ENCODE results near the gene C12orf60. TPM values are rescaled to one million over a fixed set of nuclear protein-coding genes. Genes with fewer than 3 reads are reported as not detected.

Gene C12orf60
- total RNA-seq, 1 experiment from 2014 or later = 1.9 TPM

GRCh38 chr12:14858513-14858912 lies 55.0 kb downstream of the C12orf60 start:
- H3K27ac ChIP-seq (ENCODE audit: insufficient read length, low read depth, low read length) = no peak overlapping the region
- no peak overlapping the region for H3K56ac ChIP-seq (ENCODE audit: insufficient read length, low read depth, low read length)
- peaks cover 9% of the 10 kb centered on the region in 2 experiments for H3K4me1 Mint-ChIP-seq
- no peak overlapping the region for H3K27ac Mint-ChIP-seq
- no peaks in the 10 kb centered on the region; the same call in 1 of the 2 replicates for H3K27me3 Mint-ChIP-seq (ENCODE audit: low read depth)
- no peak overlapping the region for H2BK120ac ChIP-seq (ENCODE audit: low read depth, low read length, poor library complexity, severe bottlenecking)
- H3K9me3 Mint-ChIP-seq = peaks cover 28 to 41% of the 10 kb centered on the region in 2 experiments
- peaks cover 4 to 15% (median 10%) of the 10 kb centered on the region in 3 experiments; a peak in 6 of 7 replicates for H3K36me3 Mint-ChIP-seq (ENCODE audit: insufficient read depth in 1 of 3, low read depth in 3 of 3)
- H3K27me3 ChIP-seq (ENCODE audit: insufficient read depth, low read length) = no peaks in the 10 kb centered on the region
- no peak for DNase-seq
- H3K9me3 ChIP-seq (ENCODE audit: control insufficient read depth, low read depth, low read length) = no peaks in the 10 kb centered on the region
- no peak overlapping the region for H3T11ph ChIP-seq (ENCODE audit: low read length)
- H3K79me1 ChIP-seq (ENCODE audit: insufficient read depth, low read depth, low read length, poor library complexity, severe bottlenecking) = no peaks in the 10 kb centered on the region
- H3K4me2 ChIP-seq (ENCODE audit: insufficient read depth, insufficient read length, low read length) = no peak overlapping the region
- no peak overlapping the region for H3K18ac ChIP-seq (ENCODE audit: insufficient read length, low read depth, low read length)
- no peak overlapping the region for H4K91ac ChIP-seq (ENCODE audit: insufficient read length, low read depth, low read length)
- no peak overlapping the region for H2BK12ac ChIP-seq (ENCODE audit: insufficient read length, low read depth, low read length)
- H3K4me3 Mint-ChIP-seq = no peak overlapping the region
- TF ChIP-seq, protein P1, sequence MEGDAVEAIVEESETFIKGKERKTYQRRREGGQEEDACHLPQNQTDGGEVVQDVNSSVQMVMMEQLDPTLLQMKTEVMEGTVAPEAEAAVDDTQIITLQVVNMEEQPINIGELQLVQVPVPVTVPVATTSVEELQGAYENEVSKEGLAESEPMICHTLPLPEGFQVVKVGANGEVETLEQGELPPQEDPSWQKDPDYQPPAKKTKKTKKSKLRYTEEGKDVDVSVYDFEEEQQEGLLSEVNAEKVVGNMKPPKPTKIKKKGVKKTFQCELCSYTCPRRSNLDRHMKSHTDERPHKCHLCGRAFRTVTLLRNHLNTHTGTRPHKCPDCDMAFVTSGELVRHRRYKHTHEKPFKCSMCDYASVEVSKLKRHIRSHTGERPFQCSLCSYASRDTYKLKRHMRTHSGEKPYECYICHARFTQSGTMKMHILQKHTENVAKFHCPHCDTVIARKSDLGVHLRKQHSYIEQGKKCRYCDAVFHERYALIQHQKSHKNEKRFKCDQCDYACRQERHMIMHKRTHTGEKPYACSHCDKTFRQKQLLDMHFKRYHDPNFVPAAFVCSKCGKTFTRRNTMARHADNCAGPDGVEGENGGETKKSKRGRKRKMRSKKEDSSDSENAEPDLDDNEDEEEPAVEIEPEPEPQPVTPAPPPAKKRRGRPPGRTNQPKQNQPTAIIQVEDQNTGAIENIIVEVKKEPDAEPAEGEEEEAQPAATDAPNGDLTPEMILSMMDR (conservative IDR thresholded peaks at IDR 0.05) = no peak
- no peak overlapping the region for H3K9ac ChIP-seq (ENCODE audit: extremely low read depth, insufficient read length, low read length)
- no peak overlapping the region for H2BK15ac ChIP-seq (ENCODE audit: low read depth, low read length)
- no peaks in the 10 kb centered on the region; the same call in 1 of the 2 replicates for H3K4me1 ChIP-seq (ENCODE audit: insufficient read depth, low read length)
- H3K79me2 ChIP-seq (ENCODE audit: insufficient read depth, low read length) = no peaks in the 10 kb centered on the region
- no peak overlapping the region for H4K5ac ChIP-seq (ENCODE audit: insufficient read length, low read depth, low read length)
- H3K4ac ChIP-seq (ENCODE audit: low read depth, low read length) = no peak overlapping the region
- no peak overlapping the region for H2BK5ac ChIP-seq (ENCODE audit: insufficient read length, low read length)
- H3K14ac ChIP-seq (ENCODE audit: insufficient read depth, low read length) = no peak overlapping the region
- no peak overlapping the region for H3K23ac ChIP-seq (ENCODE audit: insufficient read length, low read depth, low read length)
- H4K8ac ChIP-seq (replicated peaks; ENCODE audit: insufficient read length, low read depth, low read length) = no peak overlapping the region
- no peak overlapping the region for H2AFZ ChIP-seq (ENCODE audit: low read length)
- no peaks in the 10 kb centered on the region for H3K23me2 ChIP-seq (ENCODE audit: insufficient read length, low read depth, low read length, poor library complexity, severe bottlenecking)
- no CpG with 5 or more reads among the region's 1 CpG for WGBS (ENCODE audit: extremely low coverage, insufficient read length, low lambda C conversion rate)
- H2BK20ac ChIP-seq (ENCODE audit: low read depth, low read length, poor library complexity, severe bottlenecking) = no peak overlapping the region
- no peaks in the 10 kb centered on the region for H4K20me1 ChIP-seq (ENCODE audit: control insufficient read depth, insufficient read depth, insufficient read length)
- H2AK5ac ChIP-seq (ENCODE audit: insufficient read length, low read length) = no peak overlapping the region
